Prostate gland (tissue), 2 donors: ENCODE measurements around the gene PIGK. TPM values are rescaled to one million over a fixed set of nuclear protein-coding genes. Genes with fewer than 3 reads are reported as not detected.

ENCODE experiments used
- DNase-seq: peaks from one replicate; pipeline ENCODE4 v3.0.0-alpha.2; 2019; ENCODE audit warnings: low spot score
- H3K27ac ChIP-seq, 2 donors: fragments of 200-600 bp; sonication (generic); 2 replicates each; pipeline ENCODE4 v1.5.1; 2017 to 2019
- H3K27me3 ChIP-seq: fragments of 200-600 bp; sonication (generic); replicated peaks from 2 replicates; pipeline ENCODE4 v1.5.1; 2019; ENCODE audit not compliant: insufficient read depth
- H3K36me3 ChIP-seq, 2 donors: fragments of 200-600 bp; sonication (generic); 1 replicate in 1 of 2; 2 replicates in 1 of 2; pipeline versions ENCODE4 v1.5.1 to v1.8.1; 2017 to 2019
- H3K4me1 ChIP-seq: fragments of 200-600 bp; sonication (generic); replicated peaks from 2 replicates; pipeline ENCODE4 v1.5.1; 2019
- H3K4me3 ChIP-seq, 2 donors: fragments of 200-600 bp; sonication (generic); 2 replicates each; pipeline ENCODE4 v1.5.1; 2017 to 2019
- H3K9me3 ChIP-seq: fragments of 200-600 bp; sonication (generic); 2 replicates; pipeline ENCODE4 v1.5.1; 2017
- POLR2A ChIP-seq: fragments of 450-650 bp; IDR thresholded peaks from one replicate; pipeline ENCODE4 v1.6.1; 2016; ENCODE audit warnings: antibody characterized with exemption, mild to moderate bottlenecking
- POLR2AphosphoS5 ChIP-seq: sonication (generic); formaldehyde crosslinking; IDR thresholded peaks from one replicate; pipeline ENCODE4 v1.6.1; 2017; ENCODE audit warnings: antibody characterized with exemption
- WGBS: methylation state at CpG from one replicate; pipeline ENCODE4 v1.1.5; 2018; 5-methylcytosine and 5-hydroxymethylcytosine counted together
- intact Hi-C: fragments of 100-400 bp; cut with DNase I; formaldehyde crosslinking; loops from one replicate; pipeline ENCODE4 v1.14.2; 2022
- total RNA-seq, 2 donors: library from RNA; depleted of rRNA; stranded (reverse); fragments of >200 nt; gene quantifications; one replicate each; pipeline ENCODE4 v1.1.0, GENCODE V29; 2016
- TF ChIP-seq, protein P1 (sequence below), 4 experiments: fragments of 200-600 bp in 2 of 4; fragments of 450-650 bp in 2 of 4; sonication (generic) in 2 of 4; IDR thresholded peaks; 1 replicate in 3 of 4; 2 replicates in 1 of 4; pipeline ENCODE4 v1.5.1; 2016 to 2019; ENCODE audit warnings: antibody characterized with exemption in 4 of 4, mild to moderate bottlenecking in 2 of 4, moderate library complexity in 2 of 4

Gene PIGK
- total RNA-seq, 2 donors from 2014 or later, result 20.4 to 25.9 TPM

DNA sequence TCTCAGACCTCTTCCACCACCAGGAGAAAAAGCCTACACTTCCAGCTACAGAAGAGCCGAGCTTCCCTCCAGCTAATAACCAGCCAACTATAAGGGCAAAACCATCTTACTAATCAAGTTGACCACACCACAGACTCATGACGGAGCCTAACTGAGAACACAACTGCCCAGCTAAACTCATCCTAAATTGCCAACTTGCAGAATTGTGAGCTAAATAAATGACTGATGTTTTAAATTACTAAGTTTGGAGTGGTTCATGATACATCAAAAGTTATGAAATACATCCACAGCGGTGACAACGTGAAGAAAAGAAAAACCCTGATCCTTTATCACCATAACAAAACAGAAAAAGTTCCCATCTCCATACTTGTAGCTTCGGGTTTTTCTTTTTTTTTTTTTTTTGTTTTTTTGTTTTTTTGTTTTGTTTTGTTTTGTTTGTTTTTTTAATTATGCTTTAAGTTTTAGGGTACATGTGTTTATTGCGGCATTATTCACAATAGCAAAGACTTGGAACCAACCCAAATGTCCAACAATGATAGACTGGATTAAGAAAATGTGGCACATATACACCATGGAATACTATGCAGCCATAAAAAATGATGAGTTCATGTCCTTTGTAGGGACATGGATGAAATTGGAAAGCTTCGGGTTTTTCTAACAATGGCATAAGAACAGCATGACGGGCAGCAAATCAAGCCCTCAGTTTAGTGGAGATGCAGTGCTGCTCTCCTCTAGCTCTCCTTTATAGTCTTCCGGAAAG is 122.6 kb downstream of the PIGK start:
- Histone ChIP-seq H3K36me3 (no peaks in the 10 kb centered on the region), H3K27ac (no peak overlapping the region), H3K4me3 (no peak overlapping the region), H3K9me3 (no peaks in the 10 kb centered on the region), H3K4me1 (no peaks in the 10 kb centered on the region), H3K27me3 (no peaks in the 10 kb centered on the region)
- no peak for TF ChIP-seq POLR2AphosphoS5
- TF ChIP-seq, protein P1, sequence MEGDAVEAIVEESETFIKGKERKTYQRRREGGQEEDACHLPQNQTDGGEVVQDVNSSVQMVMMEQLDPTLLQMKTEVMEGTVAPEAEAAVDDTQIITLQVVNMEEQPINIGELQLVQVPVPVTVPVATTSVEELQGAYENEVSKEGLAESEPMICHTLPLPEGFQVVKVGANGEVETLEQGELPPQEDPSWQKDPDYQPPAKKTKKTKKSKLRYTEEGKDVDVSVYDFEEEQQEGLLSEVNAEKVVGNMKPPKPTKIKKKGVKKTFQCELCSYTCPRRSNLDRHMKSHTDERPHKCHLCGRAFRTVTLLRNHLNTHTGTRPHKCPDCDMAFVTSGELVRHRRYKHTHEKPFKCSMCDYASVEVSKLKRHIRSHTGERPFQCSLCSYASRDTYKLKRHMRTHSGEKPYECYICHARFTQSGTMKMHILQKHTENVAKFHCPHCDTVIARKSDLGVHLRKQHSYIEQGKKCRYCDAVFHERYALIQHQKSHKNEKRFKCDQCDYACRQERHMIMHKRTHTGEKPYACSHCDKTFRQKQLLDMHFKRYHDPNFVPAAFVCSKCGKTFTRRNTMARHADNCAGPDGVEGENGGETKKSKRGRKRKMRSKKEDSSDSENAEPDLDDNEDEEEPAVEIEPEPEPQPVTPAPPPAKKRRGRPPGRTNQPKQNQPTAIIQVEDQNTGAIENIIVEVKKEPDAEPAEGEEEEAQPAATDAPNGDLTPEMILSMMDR (IDR thresholded peaks at IDR 0.05), result no peak
- no peak for TF ChIP-seq POLR2A
- no peak for DNase-seq
- intact Hi-C loops, result no loop called here
- WGBS, result 93% methylated on average over 9 of the region's 9 CpGs

DNA sequence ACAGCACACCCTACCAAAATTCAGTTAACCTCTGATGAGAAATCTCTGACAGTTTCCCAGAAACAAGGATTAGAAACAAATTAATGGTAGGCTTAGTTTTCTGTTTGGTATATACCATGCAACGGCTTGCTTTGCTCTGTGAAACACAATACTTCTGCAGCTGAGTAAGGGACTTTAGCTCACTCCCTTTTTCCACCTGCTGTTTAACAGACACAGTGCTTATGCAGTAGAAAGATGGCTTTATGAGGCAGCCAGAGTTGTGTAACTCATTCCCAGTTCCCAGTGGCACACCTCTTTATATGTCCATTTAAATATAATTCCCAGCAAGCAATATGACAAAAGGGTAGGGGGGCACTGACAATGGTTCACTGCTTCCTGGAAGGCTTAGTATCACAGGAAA is 124.0 kb downstream of the PIGK start:
- Histone ChIP-seq H3K4me1 (no peaks in the 10 kb centered on the region), H3K27ac (no peak overlapping the region), H3K27me3 (no peaks in the 10 kb centered on the region), H3K9me3 (no peaks in the 10 kb centered on the region), H3K4me3 (no peak overlapping the region), H3K36me3 (no peaks in the 10 kb centered on the region)
- TF ChIP-seq, protein P1 (IDR thresholded peaks at IDR 0.05), result no peak
- no peak for TF ChIP-seq POLR2AphosphoS5
- TF ChIP-seq POLR2A, result no peak
- WGBS, result 58% methylated on average over 1 of the region's 1 CpG
- intact Hi-C loops, result no loop called here
- no peak for DNase-seq

DNA sequence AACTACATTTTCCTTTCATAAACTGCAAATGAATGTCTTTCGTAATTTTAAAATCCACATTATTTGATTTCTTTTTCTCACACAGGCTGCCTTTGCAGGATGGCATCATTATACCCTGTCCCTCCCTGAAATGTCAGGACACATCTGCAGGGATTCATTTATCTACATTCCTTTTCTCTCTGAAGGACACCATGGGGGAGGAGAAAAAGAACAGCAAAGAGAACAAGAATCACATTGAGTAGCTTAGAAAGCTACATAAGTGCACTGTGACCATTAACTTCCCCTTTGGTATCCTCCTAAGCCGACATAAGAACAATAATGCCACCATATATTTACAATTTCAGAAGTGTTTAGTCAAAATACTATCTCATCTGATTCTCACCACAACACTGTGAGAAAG is 129.5 kb downstream of the PIGK start:
- H3K4me3 ChIP-seq, result no peak overlapping the region
- no peaks in the 10 kb centered on the region for H3K27me3 ChIP-seq
- no peaks in the 10 kb centered on the region for H3K4me1 ChIP-seq
- intact Hi-C loops, result no loop called here
- no peak overlapping the region for H3K27ac ChIP-seq
- H3K9me3 ChIP-seq, result no peaks in the 10 kb centered on the region
- no peak for DNase-seq
- WGBS, result 90% methylated on average over 2 of the region's 2 CpGs
- TF ChIP-seq POLR2A, result no peak
- TF ChIP-seq, protein P1 (IDR thresholded peaks at IDR 0.05), result no peak
- TF ChIP-seq POLR2AphosphoS5, result no peak
- no peaks in the 10 kb centered on the region for H3K36me3 ChIP-seq

DNA sequence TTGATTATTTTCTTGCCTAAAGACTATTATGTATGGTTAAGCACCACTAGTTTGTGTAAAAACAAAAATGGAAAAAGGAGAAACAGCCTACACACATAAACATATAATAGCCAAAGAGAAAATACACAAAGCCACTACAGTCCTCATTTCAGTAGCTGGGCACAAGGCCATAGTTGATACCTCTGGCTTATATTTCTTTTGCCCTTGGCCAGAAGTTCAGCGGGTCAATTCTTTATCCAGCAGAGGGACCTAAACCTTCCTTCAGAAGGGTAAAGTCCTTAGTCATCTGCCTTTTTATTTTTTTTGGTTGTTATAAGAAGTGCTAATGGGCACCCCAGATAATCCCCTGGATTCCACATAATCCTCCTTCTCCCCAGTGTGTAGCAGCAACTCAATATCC is 134.1 kb downstream of the PIGK start:
- Histone ChIP-seq H3K27me3 (no peaks in the 10 kb centered on the region), H3K27ac (no peak overlapping the region), H3K9me3 (no peaks in the 10 kb centered on the region), H3K36me3 (no peaks in the 10 kb centered on the region), H3K4me3 (no peak overlapping the region), H3K4me1 (no peaks in the 10 kb centered on the region)
- WGBS, result 86% methylated on average over 1 of the region's 1 CpG
- no peak for DNase-seq
- TF ChIP-seq POLR2A (no peak), POLR2AphosphoS5 (no peak)
- TF ChIP-seq, protein P1 (IDR thresholded peaks at IDR 0.05), result no peak
- intact Hi-C loops, result no loop called here

DNA sequence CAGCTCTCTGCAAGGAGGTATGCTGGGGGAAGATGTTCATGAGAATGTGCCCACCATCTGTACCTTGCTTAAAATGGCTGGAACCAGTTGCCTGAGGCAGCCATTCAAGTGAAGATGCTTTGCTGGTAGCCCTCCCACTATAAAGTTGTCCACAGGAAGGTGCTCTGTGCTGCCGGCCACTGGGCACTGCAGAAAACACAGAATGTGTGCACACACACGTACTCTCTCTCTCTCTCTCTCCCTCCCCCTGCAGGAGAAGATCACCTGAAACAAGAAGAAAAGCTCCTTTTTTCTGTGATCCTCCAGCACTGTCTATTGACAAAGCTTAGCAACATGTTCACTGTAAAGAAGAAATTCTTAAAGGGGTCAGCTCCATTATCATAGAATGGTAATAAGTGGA is 134.8 kb downstream of the PIGK start:
- Histone ChIP-seq H3K36me3 (no peaks in the 10 kb centered on the region), H3K9me3 (no peaks in the 10 kb centered on the region), H3K27me3 (no peaks in the 10 kb centered on the region), H3K4me3 (no peak overlapping the region), H3K4me1 (no peaks in the 10 kb centered on the region), H3K27ac (no peak overlapping the region)
- TF ChIP-seq, protein P1 (IDR thresholded peaks at IDR 0.05), result no peak
- TF ChIP-seq POLR2AphosphoS5 (no peak), POLR2A (no peak)
- intact Hi-C loops, result no loop called here
- WGBS, result 51% methylated on average over 2 of the region's 2 CpGs
- no peak for DNase-seq
